ENCODE results near the gene CDK5. TPM values are rescaled to one million over a fixed set of nuclear protein-coding genes. Genes with fewer than 3 reads are reported as not detected.
A peak's percentile ranks its signal among the peaks of the same experiment; 100 is the strongest.

Gene CDK5
- total RNA-seq, 3 donors from 2014 or later = 8.3 to 12.4 (median 11.7) TPM

DNA sequence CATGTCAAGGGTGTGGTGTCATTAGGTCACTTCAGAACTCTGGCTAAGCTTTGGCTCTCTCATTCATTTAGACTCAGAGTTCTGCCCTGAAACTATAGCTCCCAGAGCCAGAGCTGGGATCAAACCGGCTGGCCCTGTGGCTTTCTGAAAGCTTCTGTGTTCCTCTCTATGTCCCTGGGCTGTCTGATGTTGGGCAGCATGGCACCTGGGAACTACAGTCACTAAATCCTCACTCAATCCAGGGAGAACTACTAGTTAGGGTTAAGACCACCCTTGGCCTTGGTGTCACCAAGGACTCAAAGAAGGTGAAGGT lies 46.6 kb downstream of the CDK5 start:
- DNase-seq (no peak), ATAC-seq (no peak)
- TF ChIP-seq, protein P1, sequence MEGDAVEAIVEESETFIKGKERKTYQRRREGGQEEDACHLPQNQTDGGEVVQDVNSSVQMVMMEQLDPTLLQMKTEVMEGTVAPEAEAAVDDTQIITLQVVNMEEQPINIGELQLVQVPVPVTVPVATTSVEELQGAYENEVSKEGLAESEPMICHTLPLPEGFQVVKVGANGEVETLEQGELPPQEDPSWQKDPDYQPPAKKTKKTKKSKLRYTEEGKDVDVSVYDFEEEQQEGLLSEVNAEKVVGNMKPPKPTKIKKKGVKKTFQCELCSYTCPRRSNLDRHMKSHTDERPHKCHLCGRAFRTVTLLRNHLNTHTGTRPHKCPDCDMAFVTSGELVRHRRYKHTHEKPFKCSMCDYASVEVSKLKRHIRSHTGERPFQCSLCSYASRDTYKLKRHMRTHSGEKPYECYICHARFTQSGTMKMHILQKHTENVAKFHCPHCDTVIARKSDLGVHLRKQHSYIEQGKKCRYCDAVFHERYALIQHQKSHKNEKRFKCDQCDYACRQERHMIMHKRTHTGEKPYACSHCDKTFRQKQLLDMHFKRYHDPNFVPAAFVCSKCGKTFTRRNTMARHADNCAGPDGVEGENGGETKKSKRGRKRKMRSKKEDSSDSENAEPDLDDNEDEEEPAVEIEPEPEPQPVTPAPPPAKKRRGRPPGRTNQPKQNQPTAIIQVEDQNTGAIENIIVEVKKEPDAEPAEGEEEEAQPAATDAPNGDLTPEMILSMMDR (IDR thresholded peaks at IDR 0.05) = no peak
- Histone ChIP-seq H3K4me1 (ENCODE audit: low read depth) (peaks cover 10% of the 10 kb centered on the region), H3K36me3 (ENCODE audit: low read depth) (no peaks in the 10 kb centered on the region), H3K4me3 (no peak overlapping the region), H3K9me3 (no peaks in the 10 kb centered on the region)
- intact Hi-C loops (cut with DNase I, micrococcal nuclease) = no loop called here

DNA sequence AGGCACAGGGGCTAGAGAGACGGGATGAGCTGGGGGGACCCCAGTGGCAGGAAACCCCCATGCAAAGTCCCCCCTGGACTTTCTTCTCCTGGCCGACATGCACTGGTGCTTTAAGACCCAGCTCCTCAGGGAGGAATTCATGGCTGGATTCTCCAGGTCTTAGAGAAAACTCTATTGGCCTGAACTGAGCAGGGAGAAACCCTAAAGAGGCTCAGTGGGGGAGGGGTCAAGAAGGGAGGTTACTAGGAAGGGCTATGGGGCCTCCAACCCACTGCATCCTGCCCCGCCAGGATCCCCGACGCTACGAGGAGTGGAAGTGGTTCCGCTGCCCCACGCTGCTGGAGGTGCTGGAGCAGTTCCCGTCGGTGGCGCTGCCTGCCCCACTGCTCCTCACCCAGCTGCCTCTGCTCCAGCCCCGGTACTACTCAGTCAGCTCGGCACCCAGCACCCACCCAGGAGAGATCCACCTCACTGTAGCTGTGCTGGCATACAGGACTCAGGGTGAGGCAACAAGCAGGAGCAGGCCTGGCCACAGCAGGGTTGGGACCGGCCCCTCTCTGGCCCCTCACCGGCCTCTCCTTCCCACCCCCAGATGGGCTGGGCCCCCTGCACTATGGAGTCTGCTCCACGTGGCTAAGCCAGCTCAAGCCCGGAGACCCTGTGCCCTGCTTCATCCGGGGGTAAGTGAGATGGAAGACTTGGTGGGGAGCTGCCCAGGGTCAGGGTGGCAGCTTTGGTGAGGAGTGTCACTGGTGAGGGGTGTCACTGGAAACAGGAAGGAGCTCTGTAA lies 47.2 kb downstream of the CDK5 start:
- no peak for ATAC-seq
- intact Hi-C loops (cut with DNase I, micrococcal nuclease) = no loop called here
- Histone ChIP-seq H3K9me3 (no peaks in the 10 kb centered on the region), H3K36me3 (ENCODE audit: low read depth) (no peaks in the 10 kb centered on the region), H3K4me1 (ENCODE audit: low read depth) (peaks cover 10% of the 10 kb centered on the region), H3K4me3 (no peak overlapping the region)
- DNase-seq = no peak
- TF ChIP-seq, protein P1 (IDR thresholded peaks at IDR 0.05) = no peak

DNA sequence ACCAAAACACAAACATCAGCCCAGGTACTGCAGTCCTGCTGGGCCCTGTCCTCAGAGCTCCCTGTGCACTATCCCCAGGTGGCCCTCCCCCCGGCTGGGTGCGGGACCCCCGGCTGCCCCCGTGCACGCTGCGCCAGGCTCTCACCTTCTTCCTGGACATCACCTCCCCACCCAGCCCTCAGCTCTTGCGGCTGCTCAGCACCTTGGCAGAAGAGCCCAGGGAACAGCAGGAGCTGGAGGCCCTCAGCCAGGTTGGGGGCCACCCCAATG lies 47.7 kb downstream of the CDK5 start:
- Histone ChIP-seq H3K9me3 (no peaks in the 10 kb centered on the region), H3K4me3 (no peak overlapping the region), H3K36me3 (ENCODE audit: low read depth) (no peaks in the 10 kb centered on the region), H3K4me1 (ENCODE audit: low read depth) (peaks cover 10% of the 10 kb centered on the region)
- intact Hi-C loops (cut with DNase I, micrococcal nuclease) = no loop called here
- ATAC-seq (no peak), DNase-seq (no peak)
- TF ChIP-seq, protein P1 (IDR thresholded peaks at IDR 0.05) = no peak

DNA sequence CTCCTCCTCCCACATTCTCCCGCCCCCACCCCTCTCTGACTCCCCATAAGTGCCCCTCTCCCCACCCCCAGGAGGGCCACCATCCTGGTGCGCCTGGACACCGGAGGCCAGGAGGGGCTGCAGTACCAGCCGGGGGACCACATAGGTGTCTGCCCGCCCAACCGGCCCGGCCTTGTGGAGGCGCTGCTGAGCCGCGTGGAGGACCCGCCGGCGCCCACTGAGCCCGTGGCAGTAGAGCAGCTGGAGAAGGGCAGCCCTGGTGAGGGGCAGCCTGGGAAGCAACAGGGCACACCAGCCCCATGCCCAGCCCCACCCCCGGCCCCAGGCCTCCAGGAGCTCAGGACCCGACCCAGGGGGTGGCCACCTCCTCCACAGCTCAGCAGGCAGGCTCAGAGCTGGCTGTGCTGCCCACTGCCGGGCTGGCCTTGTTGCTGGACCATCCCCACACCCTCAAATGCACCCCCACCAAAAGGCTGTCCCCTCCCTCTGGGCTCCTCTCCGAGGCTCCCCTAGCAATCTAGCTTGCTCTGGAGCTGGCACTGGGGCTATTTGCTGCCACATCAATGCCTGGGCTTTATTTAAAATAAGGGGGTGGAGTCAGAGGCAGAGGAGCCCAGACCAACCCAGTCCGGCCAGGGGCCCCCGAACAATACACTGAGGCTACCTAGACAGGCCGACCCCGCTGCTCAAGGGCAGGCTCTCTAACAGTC lies 48.2 kb downstream of the CDK5 start:
- H3K9me3 ChIP-seq = no peaks in the 10 kb centered on the region
- no peaks in the 10 kb centered on the region for H3K36me3 ChIP-seq (ENCODE audit: low read depth)
- intact Hi-C loops (cut with DNase I, micrococcal nuclease) = no loop called here
- no peak for ATAC-seq
- H3K4me3 ChIP-seq = no peak overlapping the region
- TF ChIP-seq, protein P1 (IDR thresholded peaks at IDR 0.05) = no peak
- no peak for DNase-seq
- H3K4me1 ChIP-seq (ENCODE audit: low read depth) = peaks cover 10% of the 10 kb centered on the region

DNA sequence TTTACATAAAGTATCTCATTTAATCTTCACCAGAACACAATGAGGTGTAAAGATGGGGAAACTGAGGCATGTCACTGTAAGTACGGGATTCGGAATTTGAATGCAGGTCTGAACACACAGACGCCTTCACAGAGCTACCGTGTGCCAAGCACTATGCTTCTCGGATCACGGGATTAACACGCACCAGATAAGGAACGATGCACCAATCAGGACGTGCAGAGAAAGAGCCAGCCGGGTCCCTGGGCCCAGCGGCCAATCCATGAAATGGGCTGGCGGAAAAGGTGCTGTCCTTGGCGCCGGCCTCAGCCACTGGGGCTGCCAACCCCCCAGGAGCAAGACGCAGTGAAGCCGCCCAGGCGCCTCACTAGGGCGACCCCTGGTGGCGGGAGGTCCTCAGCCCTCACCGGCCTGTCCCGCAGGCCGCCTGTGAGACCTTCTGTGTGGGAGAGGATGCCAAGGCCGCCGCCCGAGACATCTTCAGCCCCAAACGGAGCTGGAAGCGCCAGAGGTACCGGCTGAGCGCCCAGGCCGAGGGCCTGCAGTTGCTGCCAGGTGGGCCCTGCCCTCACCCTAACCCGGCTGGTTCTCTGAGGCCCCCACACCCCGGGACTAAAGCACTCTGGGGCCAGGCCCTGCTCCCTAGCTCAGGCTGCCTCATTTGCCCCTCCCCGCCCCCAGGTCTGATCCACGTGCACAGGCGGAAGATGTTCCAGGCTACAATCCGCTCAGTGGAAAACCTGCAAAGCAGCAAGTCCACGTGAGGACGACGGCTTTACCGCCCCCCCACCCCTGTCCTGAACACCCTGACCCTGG lies 49.0 kb downstream of the CDK5 start:
- ATAC-seq (peak; percentile 74), DNase-seq (peak; percentile 53 to 86 (median 81))
- no peak overlapping the region for H3K4me3 ChIP-seq
- intact Hi-C loops (cut with DNase I, micrococcal nuclease) = no loop called here
- TF ChIP-seq, protein P1 (IDR thresholded peaks at IDR 0.05) = peak; percentile 62
- H3K4me1 ChIP-seq (ENCODE audit: low read depth) = peaks cover 10% of the 10 kb centered on the region
- H3K36me3 ChIP-seq (ENCODE audit: low read depth) = no peaks in the 10 kb centered on the region
- H3K9me3 ChIP-seq = no peaks in the 10 kb centered on the region
